ENCODE measurements around the gene LRRTM4. TPM values are rescaled to one million over a fixed set of nuclear protein-coding genes. Genes with fewer than 3 reads are reported as not detected.
"Not testable (repeated sequence)": the region's sequence is repeated elsewhere in the genome, so short reads cannot be mapped to it uniquely, and the experiment has no call there.

LRRTM4 gene
- polyA plus RNA-seq, 3 donors = 0.01 to 0.05 TPM; not detected in 1

GRCh38 chr2:77127345-77127744, 394.8 kb downstream of the LRRTM4 start:
- H3K27ac ChIP-seq (ENCODE audit: low read depth, low read length) = no peak overlapping the region

- H3K27ac ChIP-seq (ENCODE audit: low read depth, low read length) = no peak overlapping the region
- WGBS, 3 donors = 78 to 85% (median 83%) methylated on average over 3 of the region's 3 CpGs
Observed at GRCh38 chr2:77121518-77121917, 400.7 kb downstream of the LRRTM4 start.

- 76 to 85% (median 78%) methylated on average over 1 of the region's 1 CpG for WGBS, 3 donors
Observed at GRCh38 chr2:77119333-77119732, 402.8 kb downstream of the LRRTM4 start.

GRCh38 chr2:77108915-77109314, 413.3 kb downstream of the LRRTM4 start:
- 54 to 75% (median 74%) methylated on average over 1 of the region's 1 CpG for WGBS, 3 donors
- H3K27ac ChIP-seq (ENCODE audit: low read depth, low read length) = no peak overlapping the region

More at GRCh38 chr2:77119333-77119732, 402.8 kb downstream of the LRRTM4 start:
- no peak overlapping the region for H3K27ac ChIP-seq (ENCODE audit: low read depth, low read length)

GRCh38 chr2:77105008-77105407, 417.2 kb downstream of the LRRTM4 start:
- H3K27ac ChIP-seq (ENCODE audit: low read depth, low read length) = no peak overlapping the region
- 74 to 83% (median 75%) methylated on average over 3 of the region's 3 CpGs for WGBS, 3 donors

GRCh38 chr2:77104554-77104953, 417.6 kb downstream of the LRRTM4 start:
- WGBS, 3 donors = 68 to 84% (median 72%) methylated on average over 6 of the region's 6 CpGs

GRCh38 chr2:77102927-77103326, 419.2 kb downstream of the LRRTM4 start:
- 64 to 83% (median 68%) methylated on average over 2 of the region's 2 CpGs for WGBS, 3 donors
- H3K27ac ChIP-seq (ENCODE audit: low read depth, low read length) = no peak overlapping the region

More at GRCh38 chr2:77104554-77104953, 417.6 kb downstream of the LRRTM4 start:
- H3K27ac ChIP-seq (ENCODE audit: low read depth, low read length) = no peak overlapping the region

GRCh38 chr2:77101796-77102452, 420.3 kb downstream of the LRRTM4 start:
- no peak overlapping the region for H3K27ac ChIP-seq (ENCODE audit: low read depth, low read length)
- WGBS, 3 donors = 75 to 85% (median 81%) methylated on average over 8 of the region's 8 CpGs

GRCh38 chr2:77099961-77100360, 422.2 kb downstream of the LRRTM4 start:
- 88 to 90% (median 90%) methylated on average over 2 of the region's 2 CpGs for WGBS, 3 donors
- no peak overlapping the region for H3K27ac ChIP-seq (ENCODE audit: low read depth, low read length)

GRCh38 chr2:77095525-77095924, 426.7 kb downstream of the LRRTM4 start:
- WGBS, 3 donors = 79 to 89% (median 89%) methylated on average over 8 of the region's 8 CpGs
- not testable (repeated sequence) for H3K27ac ChIP-seq (ENCODE audit: low read depth, low read length)

GRCh38 chr2:77095096-77095495, 427.1 kb downstream of the LRRTM4 start:
- H3K27ac ChIP-seq (ENCODE audit: low read depth, low read length) = no peak overlapping the region
- 63 to 71% (median 69%) methylated on average over 1 of the region's 1 CpG for WGBS, 3 donors

- WGBS, 3 donors = 35 to 45% (median 43%) methylated on average over 12 to 13 of the region's 13 CpGs
- H3K27ac ChIP-seq (ENCODE audit: low read depth, low read length) = not testable (repeated sequence)
Observed at GRCh38 chr2:77088424-77088823, 433.8 kb downstream of the LRRTM4 start.

- H3K27ac ChIP-seq (ENCODE audit: low read depth, low read length) = no peak overlapping the region
- WGBS, 3 donors = 43 to 50% (median 48%) methylated on average over 6 of the region's 6 CpGs
Observed at GRCh38 chr2:77087987-77088414, 434.2 kb downstream of the LRRTM4 start.

GRCh38 chr2:77086478-77086877, 435.7 kb downstream of the LRRTM4 start:
- no peak overlapping the region for H3K27ac ChIP-seq (ENCODE audit: low read depth, low read length)
- 61 to 69% (median 66%) methylated on average over 8 of the region's 8 CpGs for WGBS, 3 donors

GRCh38 chr2:77086051-77086450, 436.1 kb downstream of the LRRTM4 start:
- no peak overlapping the region for H3K27ac ChIP-seq (ENCODE audit: low read depth, low read length)
- WGBS, 3 donors = 77 to 88% (median 85%) methylated on average over 2 of the region's 2 CpGs

GRCh38 chr2:77085561-77085960, 436.6 kb downstream of the LRRTM4 start:
- WGBS, 3 donors = 68 to 89% (median 88%) methylated on average over 3 of the region's 3 CpGs
- no peak overlapping the region for H3K27ac ChIP-seq (ENCODE audit: low read depth, low read length)

GRCh38 chr2:77081597-77081996, 440.6 kb downstream of the LRRTM4 start:
- no peak overlapping the region for H3K27ac ChIP-seq (ENCODE audit: low read depth, low read length)
- 86 to 93% (median 89%) methylated on average over 2 of the region's 2 CpGs for WGBS, 3 donors

GRCh38 chr2:77064324-77064723, 457.9 kb downstream of the LRRTM4 start:
- H3K27ac ChIP-seq (ENCODE audit: low read depth, low read length) = no peak overlapping the region
- WGBS, 3 donors = 80 to 93% (median 81%) methylated on average over 1 of the region's 1 CpG

GRCh38 chr2:77054938-77055337, 467.2 kb downstream of the LRRTM4 start:
- 56 to 58% (median 56%) methylated on average over 2 of the region's 2 CpGs for WGBS, 3 donors
- no peak overlapping the region for H3K27ac ChIP-seq (ENCODE audit: low read depth, low read length)

- no peak overlapping the region for H3K27ac ChIP-seq (ENCODE audit: low read depth, low read length)
- whole genome bisulfite sequencing, 3 donors = 47 to 54% (median 49%) methylated on average over 1 of the region's 1 CpG
Observed at GRCh38 chr2:77046339-77046738, 475.8 kb downstream of the LRRTM4 start.

All from adipose tissue (tissue), 3 donors.